ENCODE data around the gene BMP7. TPM values are rescaled to one million over a fixed set of nuclear protein-coding genes. Genes with fewer than 3 reads are reported as not detected.

Gene BMP7
- total RNA-seq, 1 donor: not detected

DNA sequence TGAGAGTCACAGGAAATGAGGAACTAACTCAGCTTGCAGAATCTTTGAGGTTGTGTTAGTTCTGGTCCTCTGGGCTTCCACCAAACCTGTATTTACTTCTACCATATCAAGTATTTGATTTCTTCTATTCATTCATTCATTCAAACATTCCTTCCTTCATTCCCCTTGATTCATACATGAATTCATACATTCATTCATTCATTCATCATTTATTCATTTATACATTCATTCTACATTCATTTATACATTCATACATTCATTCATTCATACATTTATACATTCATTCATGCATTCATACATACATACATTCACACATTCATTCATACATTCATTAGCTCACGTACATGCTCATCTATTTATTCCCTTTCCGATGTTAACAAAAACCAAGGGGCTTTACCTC, 120.3 kb downstream of the BMP7 start:
- no peak for DNase-seq (ENCODE audit: insufficient read length, low spot score, missing footprints)
- no peaks in the 10 kb centered on the region for H3K79me2 ChIP-seq (ENCODE audit: insufficient read depth, low read length)
- no peaks in the 10 kb centered on the region for H4K20me1 ChIP-seq (ENCODE audit: insufficient read depth, low read length)
- H3K4me3 ChIP-seq (ENCODE audit: insufficient read depth, low read length): no peak overlapping the region
- H3K9me3 ChIP-seq (ENCODE audit: low read depth, low read length): no peaks in the 10 kb centered on the region
- no peak overlapping the region for H3K27ac ChIP-seq (ENCODE audit: low read depth, low read length)
- H3K27me3 ChIP-seq (ENCODE audit: insufficient read depth, low read length): no peaks in the 10 kb centered on the region
- no peaks in the 10 kb centered on the region for H3K36me3 ChIP-seq (ENCODE audit: insufficient read depth, low read length)
- H2AFZ ChIP-seq (ENCODE audit: low read length): no peak overlapping the region
- TF ChIP-seq, protein P1, sequence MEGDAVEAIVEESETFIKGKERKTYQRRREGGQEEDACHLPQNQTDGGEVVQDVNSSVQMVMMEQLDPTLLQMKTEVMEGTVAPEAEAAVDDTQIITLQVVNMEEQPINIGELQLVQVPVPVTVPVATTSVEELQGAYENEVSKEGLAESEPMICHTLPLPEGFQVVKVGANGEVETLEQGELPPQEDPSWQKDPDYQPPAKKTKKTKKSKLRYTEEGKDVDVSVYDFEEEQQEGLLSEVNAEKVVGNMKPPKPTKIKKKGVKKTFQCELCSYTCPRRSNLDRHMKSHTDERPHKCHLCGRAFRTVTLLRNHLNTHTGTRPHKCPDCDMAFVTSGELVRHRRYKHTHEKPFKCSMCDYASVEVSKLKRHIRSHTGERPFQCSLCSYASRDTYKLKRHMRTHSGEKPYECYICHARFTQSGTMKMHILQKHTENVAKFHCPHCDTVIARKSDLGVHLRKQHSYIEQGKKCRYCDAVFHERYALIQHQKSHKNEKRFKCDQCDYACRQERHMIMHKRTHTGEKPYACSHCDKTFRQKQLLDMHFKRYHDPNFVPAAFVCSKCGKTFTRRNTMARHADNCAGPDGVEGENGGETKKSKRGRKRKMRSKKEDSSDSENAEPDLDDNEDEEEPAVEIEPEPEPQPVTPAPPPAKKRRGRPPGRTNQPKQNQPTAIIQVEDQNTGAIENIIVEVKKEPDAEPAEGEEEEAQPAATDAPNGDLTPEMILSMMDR (IDR thresholded peaks at IDR 0.05; ENCODE audit: extremely low read depth, low read depth, low read length): no peak
- H3K4me2 ChIP-seq (ENCODE audit: insufficient read depth, low read length): no peak overlapping the region
- no peaks in the 10 kb centered on the region for H3K4me1 ChIP-seq (ENCODE audit: insufficient read depth, low read length)

DNA sequence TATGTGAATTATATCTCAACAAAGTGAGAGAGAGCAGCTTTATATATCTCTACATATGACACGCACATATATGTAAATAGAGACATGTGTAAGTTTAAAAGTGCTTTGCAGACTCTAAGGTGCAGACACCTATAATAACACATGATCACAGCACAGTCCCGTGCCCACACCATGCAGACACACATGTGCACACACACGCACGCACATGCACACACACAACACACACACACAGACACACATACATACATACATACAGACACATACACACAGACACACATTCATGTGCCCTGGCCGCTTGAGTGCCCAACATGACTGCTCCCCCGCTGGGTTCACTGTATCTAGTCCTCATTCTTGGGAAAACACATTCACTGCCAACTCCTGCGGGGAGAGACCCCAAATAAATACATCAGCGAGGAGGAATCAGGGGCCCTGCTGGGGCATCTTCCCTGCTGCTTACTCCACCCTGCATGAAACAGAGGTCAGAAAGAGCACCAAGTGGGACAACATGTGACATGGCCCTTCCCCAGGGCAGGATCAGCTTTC, 121.3 kb downstream of the BMP7 start:
- Histone ChIP-seq H3K79me2 (ENCODE audit: insufficient read depth, low read length) (no peaks in the 10 kb centered on the region), H3K36me3 (ENCODE audit: insufficient read depth, low read length) (no peaks in the 10 kb centered on the region), H3K27me3 (ENCODE audit: insufficient read depth, low read length) (no peaks in the 10 kb centered on the region), H3K4me1 (ENCODE audit: insufficient read depth, low read length) (no peaks in the 10 kb centered on the region), H3K4me2 (ENCODE audit: insufficient read depth, low read length) (no peak overlapping the region), H2AFZ (ENCODE audit: low read length) (no peak overlapping the region), H4K20me1 (ENCODE audit: insufficient read depth, low read length) (no peaks in the 10 kb centered on the region), H3K9me3 (ENCODE audit: low read depth, low read length) (no peaks in the 10 kb centered on the region), H3K4me3 (ENCODE audit: insufficient read depth, low read length) (no peak overlapping the region), H3K27ac (ENCODE audit: low read depth, low read length) (no peak overlapping the region)
- TF ChIP-seq, protein P1 (IDR thresholded peaks at IDR 0.05; ENCODE audit: extremely low read depth, low read depth, low read length): no peak
- no peak for DNase-seq (ENCODE audit: insufficient read length, low spot score, missing footprints)

DNA sequence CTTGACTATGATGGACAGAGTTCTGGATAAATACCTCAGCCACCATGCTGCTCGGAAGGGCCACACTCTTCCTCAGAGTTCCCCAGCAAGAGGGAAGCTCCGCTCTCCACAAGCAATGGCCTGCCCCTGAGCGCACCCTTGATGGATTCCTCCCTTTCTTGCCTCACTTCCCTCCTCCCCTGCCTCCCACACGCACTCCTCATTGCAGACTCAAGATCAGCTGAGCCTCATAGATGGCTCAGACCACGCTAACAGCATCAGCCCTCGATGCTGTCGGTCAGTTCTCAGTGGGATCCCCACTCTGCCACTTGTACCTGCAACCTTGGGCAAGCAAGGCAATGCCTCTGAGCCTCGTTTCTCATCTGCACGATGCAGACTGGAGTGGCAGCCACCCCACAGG, 123.3 kb downstream of the BMP7 start:
- Histone ChIP-seq H3K27me3 (ENCODE audit: insufficient read depth, low read length) (no peaks in the 10 kb centered on the region), H2AFZ (ENCODE audit: low read length) (no peak overlapping the region), H3K9me3 (ENCODE audit: low read depth, low read length) (no peaks in the 10 kb centered on the region), H3K36me3 (ENCODE audit: insufficient read depth, low read length) (no peaks in the 10 kb centered on the region), H4K20me1 (ENCODE audit: insufficient read depth, low read length) (no peaks in the 10 kb centered on the region), H3K4me1 (ENCODE audit: insufficient read depth, low read length) (no peaks in the 10 kb centered on the region), H3K79me2 (ENCODE audit: insufficient read depth, low read length) (no peaks in the 10 kb centered on the region), H3K4me2 (ENCODE audit: insufficient read depth, low read length) (no peak overlapping the region), H3K27ac (ENCODE audit: low read depth, low read length) (no peak overlapping the region), H3K4me3 (ENCODE audit: insufficient read depth, low read length) (no peak overlapping the region)
- TF ChIP-seq, protein P1 (IDR thresholded peaks at IDR 0.05; ENCODE audit: extremely low read depth, low read depth, low read length): no peak
- no peak for DNase-seq (ENCODE audit: insufficient read length, low spot score, missing footprints)

DNA sequence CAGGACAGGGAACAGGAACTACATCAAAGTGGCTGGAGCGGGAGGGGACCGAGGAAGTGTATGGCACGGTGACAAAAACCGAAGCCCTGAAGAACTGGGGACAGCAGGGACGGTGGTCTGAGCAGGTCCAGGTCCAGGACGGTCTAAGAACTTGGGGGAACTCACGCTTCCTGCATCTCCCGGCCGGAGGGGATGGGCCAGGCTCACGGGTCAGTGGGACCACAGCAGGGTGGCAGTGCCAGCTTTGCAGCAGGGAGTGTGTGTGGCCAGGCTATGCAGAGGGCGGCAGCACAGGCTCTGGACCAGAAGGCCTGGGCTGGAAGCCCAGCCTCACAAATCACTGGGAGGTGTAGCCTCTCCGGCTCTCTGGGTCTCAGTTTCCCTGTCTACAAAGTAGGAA, 123.8 kb downstream of the BMP7 start:
- Histone ChIP-seq H2AFZ (ENCODE audit: low read length) (no peak overlapping the region), H3K79me2 (ENCODE audit: insufficient read depth, low read length) (no peaks in the 10 kb centered on the region), H3K4me1 (ENCODE audit: insufficient read depth, low read length) (no peaks in the 10 kb centered on the region), H3K27me3 (ENCODE audit: insufficient read depth, low read length) (no peaks in the 10 kb centered on the region), H3K36me3 (ENCODE audit: insufficient read depth, low read length) (no peaks in the 10 kb centered on the region), H3K27ac (ENCODE audit: low read depth, low read length) (no peak overlapping the region), H3K9me3 (ENCODE audit: low read depth, low read length) (no peaks in the 10 kb centered on the region), H4K20me1 (ENCODE audit: insufficient read depth, low read length) (no peaks in the 10 kb centered on the region), H3K4me2 (ENCODE audit: insufficient read depth, low read length) (no peak overlapping the region), H3K4me3 (ENCODE audit: insufficient read depth, low read length) (no peak overlapping the region)
- no peak for DNase-seq (ENCODE audit: insufficient read length, low spot score, missing footprints)
- TF ChIP-seq, protein P1 (IDR thresholded peaks at IDR 0.05; ENCODE audit: extremely low read depth, low read depth, low read length): no peak

Measured in osteoblast (primary cell).